Transverse colon (tissue), 4 donors: ENCODE data around the gene IQCM.

Source experiments
- CTCF ChIP-seq, 5 experiments: fragments of 200-600 bp in 3 of 5; fragments of 450-650 bp in 2 of 5; sonication (generic) in 3 of 5; IDR thresholded peaks; 1 replicate in 2 of 5; 2 replicates in 3 of 5; pipeline ENCODE4 v1.5.1; 2016 to 2017; ENCODE audit warnings: antibody characterized with exemption in 5 of 5, inconsistent platforms in 3 of 5, mild to moderate bottlenecking in 2 of 5, moderate library complexity in 1 of 5
- EP300 ChIP-seq: sonication (generic); formaldehyde crosslinking; IDR thresholded peaks from one replicate; pipeline ENCODE4 v1.6.1; 2017; ENCODE audit warnings: antibody characterized with exemption, low read depth
- POLR2A ChIP-seq: fragments of 450-650 bp; IDR thresholded peaks from one replicate; pipeline ENCODE4 v1.6.1; 2016; ENCODE audit warnings: antibody characterized with exemption, mild to moderate bottlenecking, moderate library complexity
- POLR2AphosphoS5 ChIP-seq, 3 donors: sonication (generic); formaldehyde crosslinking; IDR thresholded peaks; one replicate each; pipeline ENCODE4 v1.6.1; 2016; ENCODE audit warnings: antibody characterized with exemption in 3 of 3

GRCh38 chr4:149306537-149306936 lies 509.1 kb downstream of the IQCM start:
- TF ChIP-seq CTCF (IDR thresholded peaks at IDR 0.05) (no peak), POLR2A (no peak), POLR2AphosphoS5 (IDR thresholded peaks at IDR 0.05) (no peak), EP300 (no peak)
